ENCODE measurements around the gene ZNF200. TPM values are rescaled to one million over a fixed set of nuclear protein-coding genes. Genes with fewer than 3 reads are reported as not detected.
"Not testable (repeated sequence)": the region's sequence is repeated elsewhere in the genome, so short reads cannot be mapped to it uniquely, and the experiment has no call there.

ZNF200 gene
- total RNA-seq, 1 donor from 2014 or later: 11.2 TPM

GRCh38 chr16:3281222-3281820 is 46.4 kb upstream of the ZNF200 start:
- Mint-ChIP-seq H3K27ac (peak overlapping the region; percentile 99), H3K4me3 (ENCODE audit: low read depth) (peak overlapping the region; percentile 96), H3K36me3 (ENCODE audit: insufficient read depth) (peaks cover 24% of the 10 kb centered on the region), H3K4me1 (ENCODE audit: low read depth) (peaks cover 12% of the 10 kb centered on the region), H3K9me3 (ENCODE audit: low read depth) (peaks cover 3% of the 10 kb centered on the region), H3K27me3 (peaks cover 21% of the 10 kb centered on the region)
- DNase-seq (ENCODE audit: low spot score, unreplicated experiment): no peak
- TF ChIP-seq CTCF (IDR thresholded peaks at IDR 0.05; ENCODE audit: unreplicated experiment): no peak

- DNase-seq (ENCODE audit: low spot score, unreplicated experiment): no peak
- H3K27me3 Mint-ChIP-seq: peaks cover 34% of the 10 kb centered on the region
- no peaks in the 10 kb centered on the region for H3K9me3 Mint-ChIP-seq (ENCODE audit: low read depth)
Observed at GRCh38 chr16:3276679-3277078, 41.7 kb upstream of the ZNF200 start.

GRCh38 chr16:3274947-3275346 is 40.0 kb upstream of the ZNF200 start:
- H3K27me3 Mint-ChIP-seq: peaks cover 34% of the 10 kb centered on the region
- no peak for DNase-seq (ENCODE audit: low spot score, unreplicated experiment)
- H3K27ac Mint-ChIP-seq: no peak overlapping the region
- H3K9me3 Mint-ChIP-seq (ENCODE audit: low read depth): no peaks in the 10 kb centered on the region
- no peaks in the 10 kb centered on the region for H3K36me3 Mint-ChIP-seq (ENCODE audit: insufficient read depth)
- TF ChIP-seq CTCF (IDR thresholded peaks at IDR 0.05; ENCODE audit: unreplicated experiment): no peak
- H3K4me1 Mint-ChIP-seq (ENCODE audit: low read depth): no peaks in the 10 kb centered on the region
- no peak overlapping the region for H3K4me3 Mint-ChIP-seq (ENCODE audit: low read depth)

More at GRCh38 chr16:3276679-3277078, 41.7 kb upstream of the ZNF200 start:
- Mint-ChIP-seq H3K27ac (no peak overlapping the region), H3K4me3 (ENCODE audit: low read depth) (no peak overlapping the region), H3K4me1 (ENCODE audit: low read depth) (no peaks in the 10 kb centered on the region), H3K36me3 (ENCODE audit: insufficient read depth) (no peaks in the 10 kb centered on the region)
- TF ChIP-seq CTCF (IDR thresholded peaks at IDR 0.05; ENCODE audit: unreplicated experiment): no peak

GRCh38 chr16:3274490-3274889 is 39.5 kb upstream of the ZNF200 start:
- Mint-ChIP-seq H3K4me1 (ENCODE audit: low read depth) (no peaks in the 10 kb centered on the region), H3K36me3 (ENCODE audit: insufficient read depth) (no peaks in the 10 kb centered on the region), H3K9me3 (ENCODE audit: low read depth) (no peaks in the 10 kb centered on the region), H3K27me3 (peaks cover 34% of the 10 kb centered on the region), H3K4me3 (ENCODE audit: low read depth) (no peak overlapping the region), H3K27ac (no peak overlapping the region)
- no peak for DNase-seq (ENCODE audit: low spot score, unreplicated experiment)
- TF ChIP-seq CTCF (IDR thresholded peaks at IDR 0.05; ENCODE audit: unreplicated experiment): no peak

- not testable (repeated sequence) for H3K9me3 Mint-ChIP-seq (ENCODE audit: low read depth); DNase-seq (ENCODE audit: low spot score, unreplicated experiment); H3K27ac Mint-ChIP-seq; H3K36me3 Mint-ChIP-seq (ENCODE audit: insufficient read depth); H3K4me3 Mint-ChIP-seq (ENCODE audit: low read depth); H3K4me1 Mint-ChIP-seq (ENCODE audit: low read depth)
- peaks cover 16% of the 10 kb centered on the region for H3K27me3 Mint-ChIP-seq
Observed at GRCh38 chr16:3271281-3271680, 36.3 kb upstream of the ZNF200 start.

GRCh38 chr16:3270718-3271117 is 35.8 kb upstream of the ZNF200 start:
- H3K36me3 Mint-ChIP-seq (ENCODE audit: insufficient read depth); H3K4me1 Mint-ChIP-seq (ENCODE audit: low read depth); H3K9me3 Mint-ChIP-seq (ENCODE audit: low read depth); DNase-seq (ENCODE audit: low spot score, unreplicated experiment); H3K27ac Mint-ChIP-seq; H3K4me3 Mint-ChIP-seq (ENCODE audit: low read depth): not testable (repeated sequence)
- H3K27me3 Mint-ChIP-seq: peaks cover 14% of the 10 kb centered on the region
